A549 (cell line): ENCODE measurements around the gene TLE1. TPM values are rescaled to one million over a fixed set of nuclear protein-coding genes. Genes with fewer than 3 reads are reported as not detected.

ENCODE experiments used
- ATOH8 ChIP-seq: fragments of 250-450 bp; sonication (Bioruptor Pico); IDR thresholded peaks from 2 replicates; pipeline ENCODE4 v1.5.0; 2020; ENCODE audit warnings: low read depth, mild to moderate bottlenecking, moderate library complexity
- BCL3 ChIP-seq: fragments of >200 bp; sonication (Bioruptor Twin); formaldehyde crosslinking; IDR thresholded peaks from 3 replicates; pipeline ENCODE4 v1.6.1; 2016
- BHLHE40 ChIP-seq: IDR thresholded peaks from 2 replicates; pipeline ENCODE4 v1.6.1; 2012; ENCODE audit warnings: low read depth, low read length, inconsistent platforms
- CBX2 ChIP-seq: fragments of 200-600 bp; sonication (generic); IDR thresholded peaks from 2 replicates; pipeline ENCODE4 v1.6.1; 2016; ENCODE audit warnings: low read depth, mild to moderate bottlenecking, borderline replicate concordance
- CHD2 ChIP-seq: fragments of 150-350 bp; IDR thresholded peaks from 2 replicates; pipeline ENCODE4 v1.6.1; 2014; ENCODE audit warnings: low read length; ENCODE audit not compliant: partially characterized antibody
- CTCF ChIP-seq: fragments of >200 bp; sonication (Bioruptor Twin); formaldehyde crosslinking; IDR thresholded peaks from 3 replicates; pipeline ENCODE4 v1.5.1; 2016
- EHF ChIP-seq: fragments of 250-450 bp; sonication (Bioruptor Pico); IDR thresholded peaks from 2 replicates; pipeline ENCODE4 v1.5.0; 2020; ENCODE audit warnings: mild to moderate bottlenecking
- EHMT2 ChIP-seq: fragments of 200-600 bp; sonication (generic); IDR thresholded peaks from 2 replicates; pipeline ENCODE4 v1.6.1; 2016; ENCODE audit warnings: antibody characterized with exemption, low read depth, mild to moderate bottlenecking, moderate library complexity
- ELK1 ChIP-seq: fragments of 150-350 bp; IDR thresholded peaks from 2 replicates; pipeline ENCODE4 v1.6.1; 2014; ENCODE audit warnings: low read depth, mild to moderate bottlenecking, low read length
- EP300 ChIP-seq, 2 experiments: fragments of >200 bp; sonication (Bioruptor Twin); formaldehyde crosslinking; IDR thresholded peaks; 2 replicates in 1 of 2; 3 replicates in 1 of 2; pipeline ENCODE4 v1.6.1; 2016 to 2017
- FOSB ChIP-seq: fragments of 250-450 bp; sonication (Bioruptor Pico); IDR thresholded peaks from 2 replicates; pipeline ENCODE4 v1.5.0; 2020; ENCODE audit warnings: mild to moderate bottlenecking, moderate library complexity
- FOSL2 ChIP-seq, 2 experiments: fragments of 450-650 bp in 1 of 2; fragments of >200 bp in 1 of 2; sonication (Bioruptor Twin) in 1 of 2; formaldehyde crosslinking; IDR thresholded peaks; 2 replicates each; pipeline versions ENCODE4 v1.5.0 to v1.6.1; 2016 to 2020; ENCODE audit warnings: mild to moderate bottlenecking in 1 of 2, moderate library complexity in 1 of 2
- FOXS1 ChIP-seq: fragments of 250-450 bp; sonication (Bioruptor Pico); IDR thresholded peaks from 2 replicates; pipeline ENCODE4 v1.5.0; 2020; ENCODE audit warnings: mild to moderate bottlenecking, moderate library complexity
- HOXA7 ChIP-seq: fragments of 250-450 bp; sonication (Bioruptor Pico); IDR thresholded peaks from 2 replicates; pipeline ENCODE4 v1.5.0; 2020; ENCODE audit warnings: mild to moderate bottlenecking, moderate library complexity
- HOXB13 ChIP-seq: fragments of 250-450 bp; sonication (Bioruptor Pico); IDR thresholded peaks from 2 replicates; pipeline ENCODE4 v1.5.0; 2020; ENCODE audit warnings: low read depth, mild to moderate bottlenecking, moderate library complexity
- HOXB5 ChIP-seq: fragments of 250-450 bp; sonication (Bioruptor Pico); IDR thresholded peaks from 2 replicates; pipeline ENCODE4 v1.5.0; 2020; ENCODE audit warnings: mild to moderate bottlenecking, moderate library complexity
- KDM1A ChIP-seq: fragments of 200-600 bp; sonication (generic); IDR thresholded peaks from 2 replicates; pipeline ENCODE4 v1.6.1; 2016; ENCODE audit warnings: low read depth, mild to moderate bottlenecking
- KDM5A ChIP-seq: fragments of 200-600 bp; sonication (generic); IDR thresholded peaks from 2 replicates; pipeline ENCODE4 v1.6.1; 2016; ENCODE audit warnings: antibody characterized with exemption, mild to moderate bottlenecking
- MAFK ChIP-seq: fragments of 450-650 bp; IDR thresholded peaks from 2 replicates; pipeline ENCODE4 v1.6.1; 2014; ENCODE audit not compliant: partially characterized antibody
- MAX ChIP-seq: IDR thresholded peaks from 2 replicates; pipeline ENCODE4 v1.6.1; 2012
- MAZ ChIP-seq: fragments of 150-350 bp; IDR thresholded peaks from 2 replicates; pipeline ENCODE4 v1.6.1; 2014; ENCODE audit warnings: antibody characterized with exemption, low read depth, low read length, borderline replicate concordance
- NFE2L2 ChIP-seq: fragments of 150-350 bp; conservative IDR thresholded peaks from 2 replicates; pipeline ENCODE4 v1.6.1; 2014; ENCODE audit warnings: low read length
- PHF8 ChIP-seq: fragments of 200-600 bp; sonication (generic); IDR thresholded peaks from 2 replicates; pipeline ENCODE4 v1.6.1; 2016; ENCODE audit warnings: low read depth, mild to moderate bottlenecking, antibody characterized with exemption, moderate library complexity, borderline replicate concordance
- POLR2AphosphoS2 ChIP-seq: conservative IDR thresholded peaks from 2 replicates; pipeline ENCODE4 v1.6.1; 2012; ENCODE audit warnings: low read length, improper control_type of control experiment, inconsistent platforms
- RAD21 ChIP-seq, 2 experiments: fragments of >200 bp in 1 of 2; sonication (Bioruptor Twin) in 1 of 2; formaldehyde crosslinking in 1 of 2; IDR thresholded peaks in 1 of 2; conservative IDR thresholded peaks in 1 of 2; 2 replicates in 1 of 2; 3 replicates in 1 of 2; pipeline ENCODE4 v1.6.1; 2012 to 2018; ENCODE audit warnings: inconsistent platforms in 1 of 2
- RARB ChIP-seq: fragments of 250-450 bp; sonication (Bioruptor Pico); IDR thresholded peaks from 2 replicates; pipeline ENCODE4 v1.8.0; 2021; ENCODE audit warnings: mild to moderate bottlenecking, moderate library complexity
- RCOR1 ChIP-seq: fragments of 150-350 bp; IDR thresholded peaks from 2 replicates; pipeline ENCODE4 v1.6.1; 2014; ENCODE audit warnings: antibody characterized with exemption, low read length, low read depth
- SMC3 ChIP-seq: fragments of >200 bp; sonication (Bioruptor Twin); formaldehyde crosslinking; IDR thresholded peaks from 3 replicates; pipeline ENCODE4 v1.6.1; 2018; ENCODE audit warnings: inconsistent platforms
- SREBF2 ChIP-seq: fragments of 450-650 bp; IDR thresholded peaks from 2 replicates; pipeline ENCODE4 v1.6.1; 2014; ENCODE audit warnings: mild to moderate bottlenecking, moderate library complexity
- USF2 ChIP-seq: fragments of 450-650 bp; IDR thresholded peaks from 2 replicates; pipeline ENCODE4 v1.6.1; 2014; ENCODE audit warnings: antibody characterized with exemption
- ZC3H11A ChIP-seq: fragments of 450-650 bp; IDR thresholded peaks from 2 replicates; pipeline ENCODE4 v1.6.1; 2014; ENCODE audit warnings: antibody characterized with exemption, mild to moderate bottlenecking
- ZFP36 ChIP-seq: fragments of 450-650 bp; IDR thresholded peaks from 2 replicates; pipeline ENCODE4 v1.6.1; 2014; ENCODE audit warnings: borderline replicate concordance; ENCODE audit not compliant: partially characterized antibody
- ZNF302 ChIP-seq: fragments of 250-450 bp; sonication (Bioruptor Pico); IDR thresholded peaks from 2 replicates; pipeline ENCODE4 v1.9.0; 2021; ENCODE audit warnings: inconsistent platforms, mild to moderate bottlenecking, moderate library complexity
- polyA plus RNA-seq, 4 experiments: library from polyadenylated mRNA; depleted of rRNA in 3 of 4; stranded (reverse); fragments of >200 nt; fragmentation: RNase III in 1 of 4; extraction: RNeasy Plus Mini Kit Qiagen cat#74134 plus additional on column Dnase treatment in 1 of 4; gene quantifications; 2 replicates in 3 of 4; 3 replicates in 1 of 4; pipeline ENCODE4 v1.2.3, GENCODE V29; 2011 to 2017

Gene TLE1
- polyA plus RNA-seq, 2 of the 4 experiments (the other 2 are of a cell fraction): 45.8 to 117 TPM

GRCh38 chr9:81562231-81563019 lies 126.9 kb downstream of the TLE1 start (continued):
- no peak for TF ChIP-seq USF2
- no peak for TF ChIP-seq PHF8
- 0 out of 3 replicates have a peak, but pooled peaks have one; percentile 16 for TF ChIP-seq SMC3
- peak; percentile 53 for TF ChIP-seq ZNF302 (CRISPR knock-in tag)
- no peak for TF ChIP-seq ZC3H11A
- TF ChIP-seq MAZ: no peak
- no peak for TF ChIP-seq KDM5A
- no peak for TF ChIP-seq KDM1A
- peak; percentile 70; the same call in 1 of the 2 replicates for TF ChIP-seq HOXB13 (CRISPR knock-in tag)
- TF ChIP-seq HOXB5 (CRISPR knock-in tag): 0 out of 2 replicates have a peak, but pooled peaks have one; percentile 46
- peak; percentile 43; the same call in 1 of the 2 replicates for TF ChIP-seq FOXS1 (CRISPR knock-in tag)
- TF ChIP-seq ELK1: no peak
- no peak for TF ChIP-seq POLR2AphosphoS2
- TF ChIP-seq RCOR1: no peak
- peak; percentile 87; the same call in 1 of the 2 replicates for TF ChIP-seq ATOH8
- no peak for TF ChIP-seq CTCF
- TF ChIP-seq CBX2: no peak
- TF ChIP-seq SREBF2: no peak
- TF ChIP-seq RAD21 (conservative IDR thresholded peaks at IDR 0.05 in 1 of 2, IDR thresholded peaks at IDR 0.05 in 1 of 2): peak in 1 of 2 experiments; percentile 35; a peak in 1 of 5 replicates
- no peak for TF ChIP-seq CHD2
- TF ChIP-seq FOSL2 (IDR thresholded peaks at IDR 0.05): 0 out of 2 replicates have a peak, but pooled peaks have one; percentile 6
- TF ChIP-seq FOSL2 (CRISPR knock-in tag; IDR thresholded peaks at IDR 0.05): peak; percentile 61
- no peak for TF ChIP-seq BHLHE40
- TF ChIP-seq HOXA7: no peak
- no peak for TF ChIP-seq EHMT2
- TF ChIP-seq EHF (CRISPR knock-in tag): no peak
- no peak for TF ChIP-seq NFE2L2
- TF ChIP-seq MAX: peak; percentile 89
- no peak for TF ChIP-seq MAFK
- no peak for TF ChIP-seq RARB
- TF ChIP-seq ZFP36: no peak
- TF ChIP-seq BCL3: no peak
- TF ChIP-seq EP300 (IDR thresholded peaks at IDR 0.05): peak; percentile 47 to 83; a peak in 3 of 5 replicates
- TF ChIP-seq FOSB: no peak
- TF ChIP-seq, all 56 proteins: peak for 15
